GM03348 (cell line): Measurements from ENCODE around the gene RPS4Y1.

Source experiments
- DNase-seq: peaks from one replicate; pipeline ENCODE4 v3.0.0; 2012; ENCODE audit warnings: low spot score

Gene RPS4Y1

DNA sequence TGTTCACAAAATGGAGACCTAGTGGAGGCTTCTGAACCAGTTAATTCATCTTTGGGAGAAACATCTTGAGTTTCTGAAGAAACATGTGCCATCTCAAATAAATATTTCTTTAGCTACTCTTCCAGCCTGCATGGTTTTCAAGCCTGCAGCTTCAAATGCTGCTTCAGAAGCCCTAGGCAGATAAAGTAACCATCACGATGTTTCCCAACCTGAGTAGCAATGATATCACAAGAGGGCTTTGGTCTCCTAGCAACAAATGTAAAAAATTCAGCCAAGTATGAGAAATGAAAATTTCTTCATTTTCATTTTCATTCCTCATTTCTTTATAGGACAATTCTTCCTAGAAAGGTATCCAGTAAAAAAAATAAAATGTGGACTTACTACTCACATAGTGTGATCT is 42.2 kb downstream of the RPS4Y1 start:
- DNase-seq, result peak; percentile 20

DNA sequence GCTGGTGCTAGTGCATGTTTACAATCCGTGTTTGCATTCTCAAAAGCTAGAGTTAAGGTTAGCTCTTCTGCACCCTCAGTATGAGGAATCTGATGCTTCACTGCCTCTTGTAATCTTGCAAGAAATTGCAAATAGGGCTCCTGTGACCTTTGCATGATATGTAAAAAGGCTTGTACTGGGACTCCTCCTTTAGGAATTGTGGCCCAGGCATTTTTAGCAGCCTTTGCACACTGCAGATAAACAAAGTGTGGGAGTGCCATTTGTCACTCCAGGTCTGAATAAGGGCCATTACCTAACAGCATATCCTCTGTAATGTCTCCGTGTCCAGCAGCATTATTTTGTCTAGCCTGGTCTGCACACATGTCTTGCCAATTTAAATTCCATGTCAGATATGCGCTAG is 44.5 kb downstream of the RPS4Y1 start:
- no peak for DNase-seq

DNA sequence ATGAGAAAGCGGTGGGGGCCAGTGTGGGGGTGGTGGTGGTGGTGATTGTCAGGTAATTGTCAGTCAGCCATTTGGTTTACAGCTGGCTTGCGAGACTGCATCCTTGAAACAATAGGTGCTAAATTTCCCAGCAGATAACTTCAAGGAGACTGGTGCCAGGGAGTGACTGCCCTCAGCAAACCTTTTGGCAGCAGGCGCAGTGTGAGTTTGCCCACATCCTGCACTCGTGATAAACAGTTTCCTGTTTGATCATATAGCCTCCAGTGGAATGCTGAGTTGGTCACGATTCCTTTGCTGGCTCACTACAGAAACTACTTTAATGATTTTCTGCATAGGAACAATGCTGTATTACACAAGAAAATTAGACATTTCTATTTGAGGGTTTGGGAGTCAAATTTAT is 46.0 kb downstream of the RPS4Y1 start:
- DNase-seq, result peak; percentile 9

DNA sequence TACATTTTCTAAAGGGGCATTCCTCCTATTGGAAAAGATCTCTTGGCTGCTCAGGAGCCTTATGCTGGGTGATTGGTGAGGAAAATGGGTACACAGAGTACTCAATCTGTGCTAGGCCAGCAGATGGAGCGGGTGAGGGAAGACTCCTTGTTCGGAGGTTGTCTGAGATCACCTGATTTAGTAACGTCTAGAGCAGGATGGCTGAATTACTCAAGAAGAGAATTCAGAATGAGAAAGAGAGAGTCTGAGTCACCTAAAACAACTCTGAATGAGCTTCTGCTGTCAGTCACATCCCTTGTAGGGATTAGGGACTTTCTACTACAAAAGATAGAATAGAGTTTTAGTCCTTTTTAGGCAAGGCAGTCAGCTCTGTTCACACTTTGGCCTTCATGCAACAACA is 46.6 kb downstream of the RPS4Y1 start:
- peak; percentile 9 for DNase-seq

DNA sequence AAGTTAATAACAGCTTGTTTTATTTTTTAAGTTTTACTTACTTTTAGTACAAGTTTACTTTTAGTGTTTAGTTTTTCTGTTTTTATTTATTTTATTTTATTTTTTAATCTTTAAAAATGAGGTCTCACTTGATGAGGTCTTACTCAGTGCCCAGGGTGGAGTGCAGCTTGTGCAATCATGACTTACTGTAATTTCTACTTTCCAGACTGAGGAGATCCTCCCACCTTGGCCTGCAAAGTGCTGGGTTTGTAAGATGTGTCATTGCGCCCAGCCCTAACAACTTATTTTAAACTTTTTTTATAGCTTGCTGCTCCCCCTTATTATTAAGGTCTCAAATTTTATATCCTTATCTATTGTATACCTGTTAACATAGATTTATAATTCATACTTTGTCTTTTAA is 52.1 kb downstream of the RPS4Y1 start:
- DNase-seq, result peak; percentile 4

DNA sequence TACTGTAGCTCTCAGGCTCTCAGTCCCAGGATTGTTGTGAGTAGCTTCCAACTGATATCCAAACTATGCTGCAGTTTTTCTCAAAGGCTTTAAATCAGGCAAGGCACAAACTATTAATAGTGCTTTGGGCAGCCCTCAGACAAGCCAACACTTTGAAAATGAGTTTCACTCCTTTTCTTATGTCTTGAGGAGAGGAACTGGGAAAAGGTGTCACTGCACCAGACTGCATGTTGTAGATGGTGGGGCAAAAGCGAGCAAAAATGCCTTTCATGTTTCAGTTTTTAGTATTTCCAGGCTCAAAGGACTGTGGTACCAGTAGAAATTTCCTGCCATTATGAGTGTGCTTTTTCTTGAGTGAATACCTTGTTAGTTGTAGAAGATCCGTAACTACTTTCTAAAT is 54.6 kb downstream of the RPS4Y1 start:
- DNase-seq, result no peak

DNA sequence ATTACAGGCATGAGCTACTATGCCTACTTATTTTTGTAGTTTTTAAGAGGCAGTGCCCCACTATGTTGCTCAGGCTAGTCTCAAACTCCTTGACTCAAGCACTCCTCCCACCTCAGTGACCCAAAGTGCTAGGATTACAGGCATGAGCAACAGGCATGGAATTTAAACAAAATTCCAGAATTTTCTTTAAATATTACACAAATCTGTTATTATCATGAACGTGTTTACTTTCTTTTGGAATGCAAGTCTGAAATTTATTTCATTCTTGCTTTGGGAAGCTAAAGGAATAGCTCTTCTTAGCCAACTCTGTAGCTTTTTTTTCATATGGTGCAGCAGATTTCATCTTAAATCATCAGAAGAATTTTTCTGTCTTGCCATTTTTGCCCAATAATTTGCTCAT is 66.0 kb downstream of the RPS4Y1 start:
- DNase-seq, result peak; percentile 39

DNA sequence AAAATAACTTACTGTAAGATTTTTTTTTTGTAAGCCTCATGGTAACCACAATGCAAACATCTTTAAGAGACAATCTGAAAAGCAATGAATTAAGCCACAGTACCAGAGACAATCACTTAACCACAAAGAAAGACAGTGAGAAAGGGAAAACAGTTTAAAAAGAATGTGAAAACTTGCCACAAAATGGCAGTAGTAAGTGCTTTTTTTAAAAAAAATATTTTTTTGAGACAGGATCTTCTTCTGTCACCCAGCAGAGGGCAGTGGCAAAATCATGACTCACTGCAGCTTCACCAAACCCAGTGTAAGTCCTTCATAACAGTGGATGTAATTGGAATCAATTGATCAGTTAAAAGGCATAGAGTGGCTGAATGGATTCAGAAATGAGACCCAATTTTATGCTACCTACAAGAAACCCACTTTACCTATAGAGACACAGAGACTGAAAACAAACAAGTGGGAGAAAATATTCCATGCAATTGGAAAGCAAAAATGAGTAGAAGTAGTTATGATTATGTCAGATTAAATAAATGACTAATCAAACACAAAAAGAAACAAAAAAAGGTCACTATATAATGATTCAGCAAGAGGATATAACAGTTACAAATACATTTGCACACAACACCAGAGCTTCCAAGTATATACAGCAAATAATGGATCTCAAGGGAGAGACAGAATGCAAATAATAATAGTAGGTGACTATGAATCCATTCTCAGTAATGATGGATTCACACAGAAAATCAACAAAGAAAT is 71.8 kb downstream of the RPS4Y1 start:
- peak; percentile 27 for DNase-seq
